Renal pelvis (tissue), 12 donors: ENCODE measurements around the gene MAPK8IP1. TPM values are rescaled to one million over a fixed set of nuclear protein-coding genes. Genes with fewer than 3 reads are reported as not detected.
"Not testable (repeated sequence)": the region's sequence is repeated elsewhere in the genome, so short reads cannot be mapped to it uniquely, and the experiment has no call there.

Source experiments
- DNase-seq: peaks from one replicate; pipeline ENCODE4 v3.0.0-alpha.2; 2013
- long read RNA-seq, 16 experiments: transcript quantifications; one replicate each; lab custom pipeline, GENCODE V29; 2026
- polyA plus RNA-seq, 3 donors: library from polyadenylated mRNA; unstranded; fragments of 120-200 nt; gene quantifications; one replicate each; pipeline ENCODE4 v1.2.1, GENCODE V29; 2013; ENCODE audit not compliant: insufficient read length in 3 of 3

The MAPK8IP1 gene
- 10 to 100 TPM in 2 of 3 donors, 1 to 10 TPM in 1; 9.6 to 13.8 (median 13.7) TPM for polyA plus RNA-seq
- long read RNA-seq, donor 1, result 0 reads
- long read RNA-seq, donor 2, partial matches to known transcripts, result 0 of 1 reads
- long read RNA-seq, donor 2, other reads (novel, unspliced or antisense), result 0 of 1 reads
- long read RNA-seq, donor 3, partial matches to known transcripts, result 0 of 1 reads
- long read RNA-seq, donor 3, other reads (novel, unspliced or antisense), result 0 of 1 reads
- long read RNA-seq, donor 4, result 0 reads
- long read RNA-seq, donor 5, result 0 reads
- long read RNA-seq, donor 6, result 0 reads
- long read RNA-seq, donor 7, partial matches to known transcripts, result 0 of 1 reads
- long read RNA-seq, donor 7, other reads (novel, unspliced or antisense), result 0 of 1 reads
- long read RNA-seq, donor 8, partial matches to known transcripts, result 5 of 5 reads
- long read RNA-seq, donor 8, other reads (novel, unspliced or antisense), result 0 of 5 reads
- long read RNA-seq, donor 9, result 0 reads
- long read RNA-seq, donor 10, partial matches to known transcripts, result 0 of 2 reads
- long read RNA-seq, donor 10, other reads (novel, unspliced or antisense), result 0 of 2 reads
- long read RNA-seq, donor 11, partial matches to known transcripts, result 0 of 1 reads
- long read RNA-seq, donor 11, other reads (novel, unspliced or antisense), result 0 of 1 reads
- long read RNA-seq, donor 12, partial matches to known transcripts, result 8 of 10 reads
- long read RNA-seq, donor 12, other reads (novel, unspliced or antisense), result 0 of 10 reads
- long read RNA-seq, donor 13, partial matches to known transcripts, result 0 of 1 reads
- long read RNA-seq, donor 13, other reads (novel, unspliced or antisense), result 0 of 1 reads
- long read RNA-seq, donor 14, result 0 reads
- long read RNA-seq, donor 15, partial matches to known transcripts, result 0 of 1 reads
- long read RNA-seq, donor 15, other reads (novel, unspliced or antisense), result 0 of 1 reads
- long read RNA-seq, donor 16, result 0 reads

- peak; percentile 60 for DNase-seq
Observed at GRCh38 chr11:45885274-45885920, at the start of gene MAPK8IP1. MAPK8IP1 (plus strand) TSS chr11:45885651; CDS start chr11:45885821, 170 bp downstream.

- DNase-seq, result no peak
Observed at GRCh38 chr11:45839204-45839603, 46.2 kb upstream of the MAPK8IP1 start.

- not testable (repeated sequence) for DNase-seq
Observed at GRCh38 chr11:45840251-45840650, 45.2 kb upstream of the MAPK8IP1 start.

- DNase-seq, result peak; percentile 91
Observed at GRCh38 chr11:45843158-45843924, 42.1 kb upstream of the MAPK8IP1 start.

GRCh38 chr11:45844822-45845578 is 40.5 kb upstream of the MAPK8IP1 start:
- DNase-seq, result no peak

GRCh38 chr11:45846174-45846675 is 39.2 kb upstream of the MAPK8IP1 start:
- no peak for DNase-seq

GRCh38 chr11:45846974-45847910 is 38.2 kb upstream of the MAPK8IP1 start, which contains the start of gene CRY2:
CRY2 (plus strand) TSS chr11:45847475; CDS start chr11:45847491, 16 bp downstream.
- peak; percentile 98 for DNase-seq

- peak; percentile 59 for DNase-seq
Observed at GRCh38 chr11:45847911-45848316, 37.5 kb upstream of the MAPK8IP1 start.

GRCh38 chr11:45848654-45849081 is 36.8 kb upstream of the MAPK8IP1 start:
- DNase-seq, result no peak

- no peak for DNase-seq
Observed at GRCh38 chr11:45850446-45850845, 35.0 kb upstream of the MAPK8IP1 start.

- no peak for DNase-seq
Observed at GRCh38 chr11:45851228-45851627, 34.2 kb upstream of the MAPK8IP1 start.

GRCh38 chr11:45852018-45852711 is 33.3 kb upstream of the MAPK8IP1 start:
- no peak for DNase-seq

GRCh38 chr11:45852712-45853101 is 32.7 kb upstream of the MAPK8IP1 start:
- DNase-seq, result no peak

- DNase-seq, result no peak
Observed at GRCh38 chr11:45853332-45854219, 31.9 kb upstream of the MAPK8IP1 start.

- no peak for DNase-seq
Observed at GRCh38 chr11:45855308-45855707, 30.1 kb upstream of the MAPK8IP1 start.

GRCh38 chr11:45856044-45856468 is 29.4 kb upstream of the MAPK8IP1 start:
- DNase-seq, result no peak

- no peak for DNase-seq
Observed at GRCh38 chr11:45857961-45858474, 27.4 kb upstream of the MAPK8IP1 start.
